Measurements from ENCODE around the gene ATG7.
"Not testable (repeated sequence)": the region's sequence is repeated elsewhere in the genome, so short reads cannot be mapped to it uniquely, and the experiment has no call there.

ATG7 gene

DNA sequence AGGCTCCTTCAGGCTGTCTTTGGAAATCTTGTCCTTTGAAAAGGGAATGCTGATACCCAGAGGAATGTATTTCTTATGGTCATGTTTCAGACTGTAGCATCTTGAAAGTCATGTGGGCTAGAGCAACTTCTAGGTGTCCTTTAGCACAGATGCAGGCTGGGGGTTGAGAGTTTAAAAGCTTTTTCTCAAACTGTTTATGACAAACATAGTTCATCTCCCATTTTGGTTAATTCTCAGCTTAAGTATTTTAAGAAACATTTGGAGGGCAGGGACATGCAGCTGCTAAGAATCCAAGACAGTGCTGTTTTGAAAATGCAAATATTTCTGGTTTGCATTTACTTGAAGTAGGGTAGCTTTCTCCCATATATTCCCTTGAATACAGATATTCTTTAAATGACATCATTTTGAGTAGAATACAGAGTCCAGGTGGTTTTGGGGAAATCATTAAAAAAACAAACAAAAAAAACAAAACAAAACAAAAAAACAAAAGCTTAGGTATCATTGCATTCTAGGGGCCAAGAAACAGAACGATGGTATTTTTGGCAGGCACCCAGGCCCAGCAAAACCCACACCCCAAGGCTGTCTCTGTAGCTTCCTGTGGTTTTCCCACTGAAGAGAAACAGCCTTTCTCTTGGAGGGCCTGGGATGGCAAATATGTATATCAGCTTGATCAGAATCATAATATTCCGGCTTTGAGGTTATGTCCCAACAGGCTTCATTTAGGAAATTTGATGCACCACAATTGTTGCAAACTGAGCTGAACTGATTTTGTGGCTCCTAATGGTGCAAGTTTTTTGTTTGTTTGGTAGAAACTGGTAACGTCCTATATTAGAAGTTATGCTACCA lies 120.0 kb downstream of the ATG7 start:
- peak; percentile 33 for DNase-seq

DNA sequence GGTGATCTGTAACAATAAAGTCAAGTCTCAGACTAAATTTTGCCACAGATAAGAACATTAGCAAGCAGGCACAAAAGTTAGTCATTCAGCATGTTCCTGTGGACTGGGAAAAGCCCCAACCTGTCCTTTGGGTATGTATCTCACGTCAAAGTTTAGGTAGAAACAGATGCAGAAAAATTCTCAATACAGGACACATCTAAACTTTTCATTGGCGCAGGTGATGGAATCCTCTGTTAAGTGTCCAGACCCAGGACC lies 120.6 kb downstream of the ATG7 start:
- DNase-seq = no peak

DNA sequence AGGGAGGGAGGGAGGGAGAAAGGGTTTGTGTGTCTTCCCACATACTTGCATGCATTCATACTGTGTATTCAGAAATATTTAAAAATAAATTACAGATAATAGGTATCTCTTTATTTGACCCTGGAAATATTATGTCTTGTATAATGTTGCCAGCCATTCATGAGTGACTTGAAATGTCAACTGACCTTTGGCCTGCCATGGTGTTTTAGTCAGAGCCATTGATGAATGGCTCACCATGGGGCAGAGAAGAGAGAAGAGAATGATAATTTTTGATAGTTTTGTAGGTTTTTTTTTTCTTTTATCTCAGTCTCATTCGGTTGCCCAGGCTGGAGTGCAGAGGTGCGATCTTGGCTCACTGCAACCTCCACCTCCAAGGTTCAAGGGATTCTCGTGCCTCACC lies 121.2 kb downstream of the ATG7 start:
- no peak for DNase-seq

DNA sequence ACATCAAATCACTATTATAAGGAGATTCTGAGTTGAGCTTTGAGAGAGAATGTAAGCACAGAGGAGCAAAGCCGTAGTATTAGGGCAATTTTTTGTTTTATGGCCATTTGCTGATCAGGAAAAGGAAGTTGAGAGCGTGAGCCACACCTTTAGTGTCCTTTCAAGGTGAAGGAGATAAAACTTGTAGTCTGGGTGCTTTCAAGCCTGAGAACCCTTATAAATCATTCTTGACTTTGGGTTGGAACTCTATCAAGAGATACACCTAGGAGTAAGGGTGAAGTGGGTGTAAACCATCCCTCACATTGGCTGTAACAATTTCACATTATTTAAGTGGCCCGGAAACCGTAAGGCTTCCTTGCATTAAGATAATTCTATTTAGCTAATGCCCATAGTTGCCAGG lies 122.2 kb downstream of the ATG7 start:
- DNase-seq = no peak

DNA sequence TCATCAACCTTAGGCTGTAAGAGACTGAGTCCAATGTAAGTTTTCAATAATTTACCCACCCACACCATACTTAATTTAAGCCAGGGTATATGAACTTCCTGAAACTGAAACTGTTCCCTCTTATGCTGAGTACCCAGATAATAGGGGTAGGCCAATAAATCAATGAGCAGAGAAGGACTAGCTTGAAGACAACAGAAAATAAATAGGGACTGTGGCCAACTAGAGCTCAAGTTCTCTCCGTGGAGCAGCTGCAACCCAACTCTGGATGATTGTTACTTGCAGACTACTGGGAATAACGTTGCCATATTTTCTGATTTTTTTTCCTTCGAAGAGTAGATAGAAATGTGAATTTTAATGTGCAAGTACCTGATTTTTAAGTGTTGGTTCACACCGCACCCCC lies 128.0 kb downstream of the ATG7 start:
- DNase-seq = no peak

DNA sequence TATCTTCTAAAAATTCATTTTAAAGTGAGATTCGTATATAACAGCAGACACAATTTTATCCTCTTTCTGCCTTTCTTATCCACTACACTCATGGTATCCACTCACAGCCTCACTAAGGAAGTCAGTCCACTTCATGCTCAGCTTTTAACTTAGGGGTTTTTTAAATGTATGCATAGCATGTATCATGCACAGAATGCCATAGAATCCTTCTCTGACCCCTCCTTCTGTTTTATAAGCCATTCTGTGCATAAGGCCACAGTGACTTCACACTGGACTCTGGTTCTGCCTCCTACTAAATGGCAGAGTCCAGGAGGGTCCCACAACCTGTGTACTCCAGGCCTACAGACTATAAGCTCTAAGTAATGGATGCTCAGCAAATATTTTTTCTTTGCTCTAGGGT lies 129.2 kb downstream of the ATG7 start:
- no peak for DNase-seq

DNA sequence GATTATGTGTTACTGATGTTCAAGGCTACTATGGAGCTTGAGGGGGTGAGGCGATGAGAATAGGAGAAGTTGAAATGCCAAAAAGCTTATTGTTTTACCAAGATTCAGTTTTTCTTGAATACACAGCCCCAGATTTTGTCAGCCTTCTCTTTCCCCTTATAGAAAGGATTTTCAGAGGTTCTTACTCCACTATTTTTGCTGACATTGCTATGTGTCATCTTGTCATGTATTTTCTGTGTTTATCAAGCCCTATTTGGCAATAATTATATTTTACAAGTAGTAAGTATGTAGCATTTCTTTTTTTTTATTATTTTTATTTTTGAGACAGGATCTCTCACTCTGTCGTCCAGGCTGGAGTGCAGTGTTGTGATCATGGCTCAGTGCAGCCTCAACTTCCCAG lies 133.1 kb downstream of the ATG7 start:
- DNase-seq = no peak

DNA sequence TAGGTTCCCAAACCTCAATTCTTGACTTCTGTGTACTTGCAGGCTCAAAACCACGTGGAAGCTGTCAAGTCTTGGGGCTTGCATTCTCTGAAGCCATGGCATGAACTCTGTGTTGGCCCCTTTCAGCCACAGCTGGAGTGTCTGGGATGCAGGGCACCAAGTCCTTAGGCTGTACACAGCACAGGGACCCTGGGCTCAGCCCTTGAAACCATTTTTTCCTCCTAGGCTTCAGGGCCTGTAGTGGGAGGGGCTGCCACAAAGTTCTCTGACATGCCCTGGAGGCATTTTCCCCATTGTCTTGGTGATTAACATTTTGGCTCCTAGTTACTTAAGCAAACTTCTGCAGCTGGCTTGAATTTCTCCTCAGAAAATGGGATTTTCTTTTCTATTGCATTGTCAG lies 135.4 kb downstream of the ATG7 start:
- no peak for DNase-seq

DNA sequence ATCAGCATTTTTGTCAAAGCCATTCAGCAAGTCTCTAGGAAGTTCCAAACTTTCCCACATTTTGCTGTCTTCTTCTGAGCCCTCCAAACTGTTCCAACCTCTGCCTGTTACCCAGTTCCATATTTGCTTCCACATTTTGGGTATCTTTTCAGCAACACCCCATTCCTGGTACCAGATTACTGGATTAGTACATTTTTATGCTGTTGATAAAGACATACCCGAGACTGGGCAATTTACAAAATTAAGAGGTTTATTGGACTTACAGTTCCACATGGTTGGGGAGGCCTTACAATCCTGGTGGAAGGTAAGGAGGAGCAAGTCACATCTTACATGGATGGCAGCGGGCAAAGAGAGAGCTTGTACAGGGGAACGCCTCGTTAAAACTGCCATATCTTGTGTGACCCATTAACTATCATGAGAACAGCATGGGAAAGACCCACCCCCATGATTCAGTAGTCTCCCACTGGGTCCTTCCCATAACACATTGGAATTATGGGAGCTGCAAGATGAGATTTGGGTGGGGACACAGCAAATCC lies 136.2 kb downstream of the ATG7 start:
- not testable (repeated sequence) for DNase-seq

DNA sequence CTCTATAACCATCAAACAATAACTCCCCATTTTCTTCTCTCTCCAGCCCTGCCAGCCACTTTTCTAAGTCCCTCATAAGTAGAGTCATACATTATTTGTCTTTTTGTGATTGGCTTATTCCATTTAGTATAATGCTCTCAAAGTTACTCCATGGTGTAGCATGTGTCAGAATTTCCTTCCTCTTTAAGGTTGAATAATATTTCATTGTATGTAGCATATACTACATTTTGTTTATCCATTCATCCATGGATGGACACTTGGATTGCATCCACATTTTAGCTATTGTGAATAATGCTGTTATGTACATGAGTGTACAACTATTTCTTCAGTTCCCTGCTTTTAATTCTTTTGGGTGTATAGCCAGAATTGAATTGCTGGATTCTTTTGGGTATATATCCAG lies 138.4 kb downstream of the ATG7 start:
- DNase-seq = no peak

DNA sequence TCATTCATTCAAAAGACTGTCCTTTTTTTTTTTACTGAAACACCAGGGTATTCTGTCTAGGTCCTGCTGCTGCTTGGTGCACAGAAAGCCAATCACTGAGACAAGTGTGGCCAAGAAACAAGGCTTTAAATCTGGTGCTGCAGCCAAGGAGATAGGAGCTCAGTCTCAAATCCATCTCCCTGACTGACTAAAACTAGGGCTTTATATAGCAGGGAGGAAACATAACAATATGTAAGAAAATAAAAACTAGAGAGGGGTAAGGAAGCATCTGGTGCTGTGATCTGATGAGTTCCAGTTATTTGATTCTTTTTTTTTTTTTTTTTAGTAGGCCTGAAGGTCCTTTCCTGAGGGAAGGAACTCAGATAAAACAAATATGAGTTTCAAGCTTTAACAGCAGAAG lies 139.8 kb downstream of the ATG7 start:
- DNase-seq = no peak

DNA sequence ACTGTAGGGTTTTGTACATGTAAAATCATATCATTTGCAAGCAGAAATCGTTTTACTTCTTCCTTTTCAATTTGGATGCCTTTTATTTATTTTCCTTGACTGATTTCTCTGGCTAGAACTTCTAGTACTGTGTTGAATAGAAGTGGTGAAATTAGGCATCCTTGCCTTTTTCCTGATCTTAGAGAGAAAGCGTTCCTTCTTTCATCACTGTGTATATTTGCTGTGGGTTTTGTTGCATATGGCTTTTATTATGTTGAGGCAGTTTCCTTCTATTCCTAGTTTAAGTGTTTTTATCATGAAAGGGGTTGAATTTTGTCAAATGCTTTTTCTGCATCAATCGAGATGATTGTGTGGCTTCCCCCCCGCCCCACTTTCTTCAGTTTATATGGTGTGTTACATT lies 140.9 kb downstream of the ATG7 start:
- DNase-seq = no peak

DNA sequence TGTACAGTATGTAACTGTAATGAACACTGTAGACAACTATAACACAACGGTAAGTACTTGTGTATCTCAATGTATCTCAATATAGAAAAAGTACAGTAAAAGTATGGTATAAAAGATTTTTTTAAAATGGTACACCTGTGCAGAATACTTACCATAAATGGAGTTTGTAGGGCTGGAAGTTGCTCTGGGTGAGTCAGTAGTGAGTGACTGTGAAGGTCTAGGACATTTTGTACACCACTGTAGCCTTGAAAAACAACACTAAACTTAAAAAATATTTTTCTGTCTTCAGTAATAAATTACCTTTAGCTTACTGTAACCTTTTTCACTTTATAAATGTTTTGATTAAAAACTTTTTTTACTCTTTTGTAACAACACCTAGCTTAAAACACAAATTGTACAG lies 142.9 kb downstream of the ATG7 start:
- DNase-seq = no peak

DNA sequence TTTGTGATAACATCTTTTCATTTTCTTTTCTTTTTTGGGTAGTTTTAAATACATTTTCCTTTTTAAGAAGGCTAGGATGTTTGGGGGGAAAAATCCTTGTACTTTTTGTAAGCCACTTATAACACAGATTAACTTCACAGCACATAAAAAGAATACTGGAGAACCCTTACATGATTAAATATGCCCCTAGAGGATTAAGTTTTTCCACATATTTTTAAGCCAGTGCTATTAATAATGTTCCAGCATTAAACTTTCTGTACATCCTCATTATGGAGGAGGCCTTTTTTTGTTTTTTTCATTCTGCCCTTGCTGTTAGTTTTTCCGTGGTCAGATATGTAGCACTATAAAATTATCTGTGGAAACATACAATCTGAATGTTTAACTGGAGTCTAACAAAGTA lies 147.9 kb downstream of the ATG7 start:
- DNase-seq = no peak

DNA sequence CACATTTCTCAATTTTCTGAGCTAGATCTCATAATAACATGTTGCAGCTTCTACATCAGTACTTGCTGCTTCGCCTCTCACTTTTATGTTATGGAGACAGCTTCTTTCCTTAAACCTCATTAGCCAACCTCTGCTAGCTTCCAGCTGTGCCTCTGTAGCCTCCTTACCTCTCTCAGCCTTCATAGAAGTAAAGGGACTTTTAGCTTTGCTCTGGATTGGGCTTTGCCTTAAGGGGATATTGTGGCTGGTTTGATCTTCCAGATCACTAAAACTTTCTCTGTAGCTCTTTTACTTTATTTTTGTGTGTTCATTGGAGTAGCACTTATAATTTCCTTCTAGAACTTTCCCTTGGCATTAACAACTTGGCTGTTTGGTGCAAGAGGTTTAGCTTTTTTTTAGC lies 150.1 kb downstream of the ATG7 start:
- DNase-seq = no peak

DNA sequence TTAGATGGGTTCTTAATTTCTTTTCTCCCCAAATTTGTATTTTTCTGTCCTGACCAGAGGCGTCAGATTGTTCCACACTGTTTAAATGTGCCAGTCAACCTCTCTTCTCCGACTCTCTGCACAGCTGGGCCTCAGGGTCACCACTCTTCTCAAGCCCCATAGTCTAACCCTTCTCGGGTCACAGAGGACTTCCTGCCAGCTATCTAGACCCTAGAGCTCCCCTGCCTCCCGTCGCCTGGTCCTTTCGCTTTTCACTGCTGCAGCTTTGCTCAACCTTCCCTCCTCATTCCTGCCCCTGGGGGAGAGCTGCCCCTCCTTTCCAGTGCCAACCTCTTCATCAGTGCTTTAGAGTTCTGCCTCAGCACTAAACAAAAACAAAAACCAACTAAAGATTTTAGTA lies 151.7 kb downstream of the ATG7 start:
- DNase-seq = no peak

DNA sequence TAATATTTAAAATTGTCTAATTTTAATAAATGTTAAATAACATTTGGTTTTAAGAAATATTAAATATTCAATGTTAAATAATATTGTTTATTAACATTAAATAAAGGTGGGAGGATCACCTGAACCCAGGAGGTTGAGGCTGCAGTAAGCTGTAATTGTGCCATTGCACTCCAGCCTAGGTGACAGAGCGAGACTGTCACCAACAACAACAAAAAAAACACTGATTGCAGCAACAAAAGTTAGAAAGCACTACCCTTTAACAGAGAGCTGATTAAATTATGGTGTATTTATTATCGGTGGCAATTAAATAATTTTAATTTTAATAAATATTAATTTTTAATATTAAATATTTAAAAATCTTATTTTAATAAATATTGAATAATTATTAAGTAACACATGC lies 152.1 kb downstream of the ATG7 start:
- DNase-seq = no peak

DNA sequence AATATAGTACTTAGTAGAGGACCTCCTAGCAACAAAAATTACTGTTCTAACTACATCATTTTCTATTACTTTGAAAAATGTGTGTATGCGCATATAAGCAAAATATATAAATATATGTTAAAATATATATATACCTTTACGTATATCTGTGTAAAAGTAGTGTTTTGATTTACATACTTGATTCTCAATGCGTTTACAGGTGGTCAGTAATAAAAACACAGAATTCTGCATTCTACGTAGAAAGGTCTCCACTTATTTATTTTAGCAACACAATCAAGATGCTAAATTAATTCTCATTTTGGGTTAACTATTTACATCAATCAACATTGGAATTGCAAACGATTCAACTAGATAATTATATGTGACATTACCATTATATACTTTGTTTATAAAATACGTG lies 158.0 kb downstream of the ATG7 start:
- no peak for DNase-seq

DNA sequence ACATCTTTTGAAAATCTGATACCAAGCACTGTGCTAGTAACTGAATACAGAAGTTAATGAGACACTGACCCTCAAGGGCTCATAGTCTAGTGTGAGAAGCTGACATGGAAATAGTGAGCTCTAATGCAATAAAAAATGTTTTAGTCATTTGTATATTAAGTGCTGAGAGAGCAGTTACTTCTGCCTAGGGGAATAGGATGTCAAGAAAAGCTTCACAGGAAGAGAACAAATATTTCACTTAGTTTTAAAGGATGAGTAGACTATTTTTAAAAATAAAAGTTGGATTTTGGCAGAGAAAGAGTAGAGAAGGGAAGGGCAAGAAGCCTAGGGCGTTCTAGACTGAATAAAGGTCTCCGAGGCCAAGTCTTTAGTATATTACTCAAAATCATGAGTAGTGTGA lies 158.4 kb downstream of the ATG7 start:
- no peak for DNase-seq

DNA sequence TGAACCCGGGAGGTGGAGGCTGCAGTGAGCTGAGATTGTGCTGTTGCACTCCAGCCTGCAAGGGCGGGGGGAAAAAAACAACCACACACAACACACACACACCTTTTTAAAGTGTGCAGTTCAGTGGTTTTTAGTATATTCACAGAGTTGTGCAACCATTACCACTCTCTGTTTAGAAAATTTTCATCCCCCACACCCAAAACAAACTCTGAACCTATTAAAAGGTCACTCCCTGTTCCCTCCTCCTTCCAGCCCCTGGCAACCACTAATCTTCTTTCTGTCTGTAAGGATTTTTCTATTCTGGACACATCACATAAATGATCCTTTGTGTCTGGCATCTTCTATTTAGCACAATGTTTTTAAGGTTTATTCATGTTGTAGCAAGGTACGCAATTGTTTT lies 159.1 kb downstream of the ATG7 start:
- no peak for DNase-seq

DNA sequence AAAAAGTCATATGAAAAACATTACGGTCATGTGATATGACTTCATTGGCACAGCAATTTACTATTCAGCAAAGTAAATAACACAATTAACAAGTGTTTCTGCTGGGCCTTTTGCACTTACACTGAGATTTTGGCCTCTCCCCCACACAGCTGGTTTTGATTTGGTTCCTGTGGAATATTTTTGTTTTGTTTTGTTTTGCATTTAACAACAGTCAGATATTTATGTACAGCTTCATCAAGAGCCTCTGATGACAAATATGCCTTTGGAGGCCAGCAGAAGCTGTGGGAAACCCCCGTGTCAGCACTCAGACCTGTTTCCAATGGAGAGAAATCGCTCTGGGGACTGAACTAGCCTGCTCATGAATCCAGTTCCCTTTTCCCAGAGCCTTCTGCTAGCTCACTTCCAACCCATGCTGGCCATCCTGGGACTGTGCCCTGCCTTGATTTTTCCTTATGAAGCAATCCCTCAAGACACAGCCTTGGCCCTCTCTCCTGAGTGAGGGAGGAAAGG lies 161.9 kb downstream of the ATG7 start:
- DNase-seq = no peak

DNA sequence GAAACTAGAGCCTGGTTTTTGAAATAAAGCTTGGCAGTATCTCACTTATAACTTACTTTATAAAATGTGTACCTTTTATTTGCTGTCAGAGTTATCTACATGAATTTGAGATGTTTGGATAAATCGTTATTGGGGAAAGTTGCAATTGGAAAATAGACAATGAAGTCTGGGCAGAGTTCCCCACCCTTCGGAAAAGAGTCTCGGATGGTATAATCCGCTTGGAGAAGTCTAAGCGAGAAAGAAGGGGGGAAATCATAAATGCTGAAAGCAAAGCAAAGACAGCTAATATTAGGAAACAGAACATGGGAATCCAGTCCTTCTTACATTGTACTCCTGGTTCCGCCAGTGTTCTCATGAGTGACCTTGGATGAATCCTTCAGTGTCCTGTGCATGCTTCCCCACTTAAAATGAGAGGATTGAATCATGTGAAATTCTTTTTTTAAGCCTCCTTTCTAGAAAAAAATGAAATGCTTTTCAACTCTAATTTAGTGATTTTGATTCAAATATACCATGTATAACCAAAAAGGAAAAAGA lies 162.4 kb downstream of the ATG7 start:
- DNase-seq = no peak

DNA sequence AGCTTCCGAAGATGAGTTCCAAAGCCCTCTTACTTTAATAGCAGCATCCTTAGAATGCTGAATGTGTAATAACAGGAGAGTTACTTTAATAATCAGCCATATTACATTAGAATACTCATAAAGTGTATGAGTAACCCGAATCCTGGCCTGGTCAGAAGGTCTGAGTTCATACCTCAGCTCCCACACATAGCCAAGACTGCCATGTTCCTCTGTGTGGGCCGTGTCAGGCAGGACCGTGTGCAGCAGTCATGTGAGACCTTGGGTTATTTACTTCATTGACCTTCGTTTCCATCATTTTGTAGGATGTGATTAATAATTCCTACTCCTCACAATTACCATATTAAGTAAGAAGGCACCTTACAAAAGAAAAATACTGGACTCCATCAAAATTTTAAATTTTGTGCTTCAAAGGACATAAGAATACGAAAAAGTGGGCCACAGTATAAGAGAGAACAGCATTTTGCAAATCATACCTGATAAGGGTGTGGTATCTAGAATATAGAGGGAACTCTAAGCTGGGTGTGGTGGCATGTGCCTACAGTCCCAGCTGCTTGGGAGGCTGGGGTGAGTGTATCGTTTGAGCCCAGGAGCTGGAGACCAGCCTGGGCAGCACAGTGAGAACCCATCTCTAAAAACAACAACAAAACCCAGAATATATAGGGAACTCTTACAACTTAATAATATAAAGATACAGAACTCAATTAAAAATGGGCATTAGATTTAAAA lies 163.4 kb downstream of the ATG7 start:
- peak; percentile 43 for DNase-seq

DNA sequence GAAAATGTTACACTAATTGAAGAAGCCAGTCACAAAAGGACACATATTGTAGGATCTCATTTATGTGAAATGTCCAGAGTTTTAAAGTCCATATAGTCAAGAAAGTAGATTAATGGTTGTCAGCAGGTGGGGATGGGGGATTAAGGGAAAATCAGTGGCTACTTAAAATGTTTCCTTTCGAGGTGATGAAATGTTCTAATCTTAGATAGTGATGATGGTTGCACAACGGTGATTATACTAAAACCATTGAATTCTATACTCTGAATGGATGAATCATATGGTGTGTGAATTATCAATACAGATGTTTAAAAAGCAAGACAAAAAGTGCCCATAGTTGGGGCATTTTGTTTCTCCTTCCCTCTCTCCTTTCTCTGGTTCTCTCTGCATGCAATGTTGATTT lies 164.6 kb downstream of the ATG7 start:
- no peak for DNase-seq

Measured in hematopoietic multipotent progenitor cell treated with erythropoietin and hydrocortisone succinate and interleukin-3 and kit ligand, for 4 days (in vitro differentiated cells).